GM18517 (cell line): ENCODE data around the gene TTLL11.

Source experiments
- ATAC-seq: cut with Tn5 transposase; IDR thresholded peaks from one replicate; pipeline ENCODE4 v1.9.1; 2021; ENCODE audit warnings: mild to moderate bottlenecking, moderate library complexity; ENCODE audit not compliant: unreplicated experiment

TTLL11 gene, protein sequence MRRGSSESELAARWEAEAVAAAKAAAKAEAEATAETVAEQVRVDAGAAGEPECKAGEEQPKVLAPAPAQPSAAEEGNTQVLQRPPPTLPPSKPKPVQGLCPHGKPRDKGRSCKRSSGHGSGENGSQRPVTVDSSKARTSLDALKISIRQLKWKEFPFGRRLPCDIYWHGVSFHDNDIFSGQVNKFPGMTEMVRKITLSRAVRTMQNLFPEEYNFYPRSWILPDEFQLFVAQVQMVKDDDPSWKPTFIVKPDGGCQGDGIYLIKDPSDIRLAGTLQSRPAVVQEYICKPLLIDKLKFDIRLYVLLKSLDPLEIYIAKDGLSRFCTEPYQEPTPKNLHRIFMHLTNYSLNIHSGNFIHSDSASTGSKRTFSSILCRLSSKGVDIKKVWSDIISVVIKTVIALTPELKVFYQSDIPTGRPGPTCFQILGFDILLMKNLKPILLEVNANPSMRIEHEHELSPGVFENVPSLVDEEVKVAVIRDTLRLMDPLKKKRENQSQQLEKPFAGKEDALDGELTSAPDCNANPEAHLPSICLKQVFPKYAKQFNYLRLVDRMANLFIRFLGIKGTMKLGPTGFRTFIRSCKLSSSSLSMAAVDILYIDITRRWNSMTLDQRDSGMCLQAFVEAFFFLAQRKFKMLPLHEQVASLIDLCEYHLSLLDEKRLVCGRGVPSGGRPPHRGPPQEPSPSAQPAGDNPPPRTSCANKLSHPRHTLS

DNA sequence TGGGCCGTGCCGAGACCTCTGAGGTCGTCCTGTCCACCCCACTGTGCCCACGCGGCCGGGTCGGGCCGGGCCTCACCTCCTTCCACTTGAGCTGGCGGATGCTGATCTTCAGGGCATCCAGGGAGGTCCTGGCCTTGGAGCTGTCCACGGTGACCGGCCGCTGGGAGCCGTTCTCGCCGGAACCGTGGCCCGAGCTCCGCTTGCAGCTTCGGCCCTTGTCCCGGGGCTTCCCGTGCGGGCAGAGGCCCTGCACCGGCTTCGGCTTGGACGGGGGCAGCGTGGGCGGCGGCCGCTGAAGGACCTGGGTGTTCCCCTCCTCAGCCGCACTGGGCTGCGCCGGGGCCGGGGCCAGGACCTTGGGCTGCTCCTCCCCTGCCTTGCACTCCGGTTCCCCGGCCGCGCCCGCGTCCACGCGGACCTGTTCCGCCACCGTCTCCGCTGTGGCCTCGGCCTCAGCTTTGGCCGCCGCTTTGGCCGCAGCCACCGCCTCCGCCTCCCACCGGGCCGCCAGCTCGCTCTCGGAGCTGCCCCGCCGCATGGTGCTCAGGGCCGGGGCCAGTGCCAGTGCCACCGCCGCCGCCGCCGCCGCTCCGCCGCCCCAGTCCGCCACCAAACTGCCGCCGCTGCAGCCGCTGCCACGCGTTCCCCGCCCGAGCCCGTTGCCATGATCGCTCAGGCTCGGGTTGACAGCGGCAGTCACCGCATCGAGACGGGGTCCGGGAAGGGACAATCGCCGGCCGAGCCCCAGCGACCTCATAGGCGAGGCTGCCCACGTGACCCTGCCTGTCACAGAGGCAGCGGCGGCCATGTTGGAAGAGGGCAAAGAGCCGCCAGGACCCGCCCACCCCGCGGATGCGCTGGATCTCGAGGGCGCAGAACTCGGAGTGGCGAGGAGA lies at the start of gene TTLL11:
Gene TTLL11 (minus strand): TSS at position 698 of the 896 bp plus-strand sequence. CDS start 160 bp downstream, at position 538.
- peak; percentile 83 for ATAC-seq

DNA sequence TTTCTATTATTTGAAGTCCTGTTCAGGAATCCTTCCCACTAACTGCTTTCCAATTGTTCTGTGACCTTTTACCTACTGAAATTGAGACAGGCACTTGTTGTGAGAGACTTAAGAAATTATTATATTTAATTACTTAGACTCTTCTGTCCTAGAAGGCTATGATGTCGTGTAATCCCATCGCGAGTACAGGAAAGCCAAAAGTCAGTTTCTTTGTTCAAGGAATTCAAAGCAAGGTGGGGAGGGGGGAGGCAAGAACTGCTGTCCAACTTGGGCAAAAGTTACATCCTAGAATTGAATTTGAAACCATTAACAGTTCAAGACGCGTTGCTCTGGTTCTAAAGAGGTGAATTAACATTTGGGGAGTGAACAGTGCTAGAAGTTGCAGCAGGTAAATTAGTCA lies 48.6 kb upstream of the TTLL11 start:
- ATAC-seq: no peak

DNA sequence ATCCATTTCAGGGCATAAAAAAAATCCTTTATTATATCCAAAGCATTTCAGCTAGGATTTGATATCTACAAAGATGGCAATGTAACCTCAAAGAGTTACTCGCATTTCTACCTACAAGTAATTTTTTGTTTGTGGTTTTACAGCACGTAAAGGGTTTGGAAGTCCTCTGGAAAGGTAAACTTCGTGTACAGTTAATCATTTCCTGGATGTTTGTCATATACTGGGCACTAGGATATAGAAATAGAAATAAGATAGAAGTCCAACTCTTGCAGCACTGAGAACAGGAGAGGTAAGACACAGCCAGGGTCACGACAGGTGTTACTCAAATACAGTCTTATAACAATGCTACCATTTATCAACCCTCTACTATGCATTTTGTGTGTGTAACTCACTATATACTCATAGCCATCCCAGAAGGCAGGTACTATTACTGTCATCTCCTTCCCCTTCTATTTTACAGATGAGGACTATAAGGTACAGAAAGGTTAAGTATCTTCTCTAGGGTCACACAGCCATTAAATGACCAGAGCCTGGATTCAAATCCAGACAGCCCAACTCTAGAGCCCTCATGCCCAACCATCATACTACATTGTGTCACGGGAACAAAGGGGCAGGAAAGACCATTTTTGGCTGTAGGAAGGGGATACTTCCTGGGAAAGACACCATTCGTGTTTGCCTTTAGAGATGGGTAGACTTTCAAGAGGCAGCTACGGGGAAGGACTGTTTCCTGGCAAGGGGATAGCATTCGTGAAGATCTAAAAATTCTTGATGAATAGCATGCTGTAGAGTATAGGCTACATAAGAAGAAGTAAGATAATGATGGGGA lies 47.5 kb upstream of the TTLL11 start:
- no peak for ATAC-seq

DNA sequence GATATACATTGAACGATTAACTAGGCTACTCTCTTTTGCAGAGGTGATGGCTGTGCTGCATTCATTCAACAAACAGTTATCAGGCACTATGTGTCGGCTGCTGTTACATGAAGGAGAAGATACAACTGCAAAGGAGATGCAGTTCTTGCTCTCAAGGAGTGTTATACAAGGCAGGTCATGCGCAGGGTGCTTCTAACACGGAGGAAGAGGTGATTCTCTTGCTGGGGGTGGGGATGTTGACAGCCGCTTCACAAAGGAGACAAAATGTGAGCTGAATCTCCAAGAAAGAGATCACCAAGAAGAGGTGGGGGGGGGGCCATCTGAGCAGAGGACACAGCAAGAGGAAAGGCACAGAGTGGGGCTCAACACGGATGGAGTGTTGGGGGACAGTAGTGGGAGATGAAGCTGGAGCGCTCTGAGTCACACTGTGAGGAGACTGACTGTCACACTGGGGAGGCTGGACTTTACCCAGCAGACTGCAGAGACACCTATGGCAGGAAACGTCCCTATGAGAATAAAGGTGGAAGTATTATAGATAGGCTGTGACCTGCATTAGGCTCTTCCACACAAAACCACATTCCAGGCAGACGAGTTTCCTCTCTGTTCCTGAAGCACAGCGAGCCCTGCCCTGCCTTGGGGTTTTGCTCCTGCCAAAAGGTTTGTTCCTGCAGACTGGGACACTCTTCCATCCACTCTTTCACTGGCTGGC lies 45.6 kb upstream of the TTLL11 start:
- ATAC-seq: no peak

DNA sequence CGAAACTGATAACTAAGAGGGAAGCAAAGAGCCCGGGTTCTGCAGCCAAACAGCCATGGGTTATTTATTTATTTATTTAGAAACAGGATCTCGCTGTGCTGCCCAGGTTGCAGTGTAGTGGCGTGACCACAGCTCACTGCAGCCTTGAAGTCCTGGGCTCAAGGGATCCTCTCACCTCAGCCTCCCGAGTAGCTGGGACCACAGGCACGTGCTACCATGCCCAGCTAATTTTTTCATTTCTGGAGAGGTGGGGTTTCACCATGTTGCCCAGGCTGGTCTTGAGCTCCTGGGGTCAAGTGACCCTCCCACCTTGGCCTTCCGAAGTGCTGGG lies 42.4 kb upstream of the TTLL11 start:
- ATAC-seq: no peak

DNA sequence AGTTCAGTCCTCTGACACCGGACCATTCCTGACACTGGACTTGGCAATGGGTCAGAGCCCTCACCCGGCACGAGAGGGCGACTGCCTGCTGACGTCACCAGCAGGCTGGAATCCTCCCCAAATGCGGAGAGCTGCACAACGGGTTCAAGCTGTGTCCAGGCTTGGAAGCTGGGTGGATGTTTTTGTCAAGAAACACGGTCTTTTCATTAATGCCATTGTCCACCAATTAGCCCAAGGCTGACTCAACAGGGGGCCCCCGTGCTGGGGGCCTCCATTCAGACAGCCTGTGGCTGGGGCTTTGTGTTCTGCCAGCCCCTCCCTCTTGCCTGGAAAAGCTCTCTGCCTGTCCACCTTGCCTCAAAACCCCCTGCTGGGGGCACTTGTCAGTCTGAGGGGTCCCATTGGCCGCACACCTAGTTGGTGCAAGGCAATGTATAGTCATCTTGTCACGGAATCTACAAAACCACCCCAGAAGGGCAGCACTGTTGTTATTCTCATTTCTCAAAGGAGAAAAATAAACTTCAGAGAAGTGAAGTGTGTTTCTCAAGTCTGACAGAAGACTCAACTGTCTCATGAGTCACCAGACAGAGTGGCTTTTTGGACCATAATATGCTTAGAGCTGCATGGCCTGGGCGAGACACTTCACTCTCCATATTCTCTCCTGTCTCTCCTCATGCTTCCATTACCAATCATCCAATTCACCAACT lies 41.9 kb upstream of the TTLL11 start:
- ATAC-seq: no peak

DNA sequence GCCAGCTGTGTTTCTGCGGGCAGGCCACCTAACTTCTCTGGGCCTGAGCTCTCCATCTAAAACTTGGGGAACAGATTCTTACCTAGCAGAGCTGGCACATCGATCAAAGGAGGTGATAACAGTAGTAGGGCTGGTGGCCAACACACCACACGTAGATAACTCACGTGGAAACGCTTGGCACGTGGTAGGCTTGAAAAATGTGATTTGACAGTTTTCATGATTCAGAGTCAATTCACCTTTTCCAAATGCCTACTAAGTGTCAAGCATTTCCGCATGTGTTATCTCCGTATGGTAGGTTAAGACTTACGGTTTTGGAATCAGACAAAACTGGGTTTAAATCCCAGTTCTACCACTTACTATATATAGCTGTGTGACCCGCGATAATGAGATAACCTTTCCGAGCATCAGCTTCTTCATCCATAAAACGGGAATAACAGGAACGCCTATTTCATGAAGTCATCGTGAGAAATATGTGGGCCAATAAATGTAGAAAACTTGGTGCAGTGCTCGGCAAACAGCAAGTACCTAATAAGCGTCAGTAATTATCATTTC lies 41.0 kb upstream of the TTLL11 start:
- no peak for ATAC-seq

DNA sequence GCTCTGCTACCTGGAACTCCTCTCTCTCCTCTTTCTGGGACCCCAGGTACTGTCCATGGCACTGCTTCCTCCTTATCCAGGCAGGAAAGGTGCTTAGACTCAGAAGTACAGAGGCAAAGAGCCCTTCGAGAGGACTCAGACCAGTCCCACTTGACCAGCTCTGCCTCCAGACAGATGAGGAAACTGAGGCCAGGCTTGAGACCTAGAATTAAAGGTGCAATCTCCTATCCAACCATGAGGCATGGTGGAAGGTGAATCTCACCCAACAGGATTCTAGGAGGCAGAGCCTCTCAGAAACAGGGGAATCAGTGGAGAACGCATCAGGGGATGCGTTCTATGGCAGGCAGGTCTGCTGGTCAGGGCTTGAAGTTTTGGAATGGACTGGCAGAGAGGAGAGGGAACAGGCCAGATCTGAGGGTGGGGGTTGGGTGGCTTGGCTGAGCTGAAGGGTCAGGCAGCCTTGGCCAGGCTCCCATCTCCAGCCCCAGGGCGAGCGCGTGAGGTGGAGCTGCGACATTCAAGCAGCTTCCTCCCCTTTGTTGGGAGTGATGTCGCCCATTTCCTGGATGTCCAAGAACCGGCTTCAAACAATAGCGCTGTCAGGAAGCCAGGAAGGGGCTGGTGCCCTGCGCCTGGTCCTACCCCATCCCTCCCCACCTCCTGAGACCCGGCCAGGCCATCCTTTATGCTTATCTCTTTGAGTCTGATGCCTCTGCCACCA lies 40.3 kb upstream of the TTLL11 start:
- ATAC-seq: no peak

DNA sequence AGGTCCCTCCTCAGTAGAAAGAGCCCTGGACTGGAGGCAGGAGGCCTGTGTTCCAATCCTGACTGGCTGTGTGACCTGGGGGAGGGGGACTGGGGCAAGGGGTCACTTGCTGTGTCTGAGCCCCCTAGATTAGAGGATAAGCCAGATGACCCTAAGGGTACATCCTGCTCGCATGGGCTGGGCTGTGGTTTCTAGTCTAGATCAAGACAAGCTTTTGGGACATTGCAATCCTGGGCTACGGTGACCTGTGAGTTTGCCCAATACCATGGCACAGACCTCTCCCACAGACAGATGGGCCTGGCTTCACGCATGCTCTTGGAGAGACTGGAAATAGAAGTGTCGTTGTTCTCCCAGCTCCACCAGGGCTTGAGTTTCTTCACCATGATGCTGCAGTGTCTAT lies 39.4 kb upstream of the TTLL11 start:
- no peak for ATAC-seq

DNA sequence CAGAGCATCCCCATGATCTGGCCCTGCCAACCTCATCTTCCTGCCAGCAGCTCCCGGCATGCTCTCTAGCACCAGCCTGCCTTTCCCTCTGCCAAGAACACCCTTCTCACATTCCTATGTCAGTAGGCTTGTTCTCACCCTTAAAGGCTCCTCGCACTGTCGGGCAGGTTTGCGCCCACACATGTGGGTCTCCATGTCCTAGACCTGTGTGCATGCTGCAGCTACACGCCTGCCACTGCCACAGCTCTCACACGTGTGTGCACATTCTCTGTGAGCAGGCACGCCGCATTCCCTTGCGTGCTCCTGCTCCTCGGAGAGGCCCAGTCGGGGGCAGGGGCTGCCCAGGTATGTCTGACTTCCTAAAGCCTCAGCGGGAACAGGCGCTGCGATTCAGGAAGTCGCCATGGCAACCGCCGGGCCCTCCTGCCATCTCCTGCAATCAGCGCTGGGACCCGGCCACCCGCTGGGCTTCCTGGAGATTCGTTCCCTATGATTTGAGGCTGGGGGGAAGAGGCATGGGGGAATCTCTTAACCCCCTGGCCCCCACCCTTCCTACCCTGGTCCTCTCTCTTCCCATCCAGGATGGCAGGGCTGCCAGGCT lies 38.4 kb upstream of the TTLL11 start:
- ATAC-seq: no peak

DNA sequence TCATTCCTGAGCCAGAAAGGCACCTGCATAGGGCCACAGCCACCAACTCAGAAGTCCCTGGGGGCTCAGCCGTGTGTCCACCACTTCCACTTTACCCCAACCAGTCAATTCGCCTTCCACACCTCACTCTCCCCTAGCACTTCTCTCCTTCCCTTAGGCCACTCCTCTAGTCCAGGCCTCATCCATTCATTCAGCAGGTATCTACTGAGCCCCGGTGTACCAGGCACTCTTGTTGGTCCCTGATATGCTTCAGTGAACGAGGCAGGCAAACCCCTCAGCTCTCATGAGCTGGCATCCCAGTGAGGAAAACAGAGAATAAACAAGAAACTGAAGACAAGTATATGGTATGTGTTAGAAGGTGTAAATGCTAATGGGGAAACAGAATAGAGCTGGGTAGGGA lies 37.7 kb upstream of the TTLL11 start:
- ATAC-seq: no peak

DNA sequence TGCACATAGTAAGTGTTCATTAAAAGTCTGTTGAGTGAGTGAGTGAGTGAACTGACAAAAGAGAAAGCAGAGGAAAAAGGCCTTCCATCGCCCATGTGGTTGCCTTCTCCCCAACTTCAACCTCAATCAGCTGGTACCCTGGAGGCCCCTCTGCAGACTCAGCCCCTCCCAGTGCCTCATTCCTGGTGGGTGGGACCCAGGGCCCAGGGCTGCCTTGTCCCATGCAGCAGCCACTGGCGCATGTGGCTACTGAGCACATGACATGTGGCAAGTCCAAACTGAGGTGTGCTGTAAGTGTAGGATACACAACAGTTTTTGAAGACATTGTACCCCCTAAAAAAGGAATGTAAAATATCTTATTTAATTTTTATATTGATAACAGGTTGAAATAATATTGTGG lies 36.9 kb upstream of the TTLL11 start:
- no peak for ATAC-seq

DNA sequence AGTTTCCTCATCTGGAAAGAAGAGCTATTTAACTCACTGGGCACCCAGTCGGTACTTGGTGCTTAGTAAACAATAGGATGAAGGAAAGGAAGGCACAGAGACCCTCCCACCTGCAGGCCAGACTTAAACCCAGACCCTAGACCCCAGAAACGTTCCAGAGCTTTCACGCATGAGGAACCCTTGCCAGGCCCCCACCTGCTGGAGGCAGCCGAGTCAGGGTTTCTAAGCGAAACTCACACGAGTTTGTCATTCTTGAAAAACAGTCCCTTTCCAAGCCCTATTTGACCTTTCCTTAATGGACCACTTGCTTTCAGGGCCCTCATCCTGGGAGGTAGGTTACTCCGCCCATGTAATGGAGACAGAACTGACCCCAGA lies 35.8 kb upstream of the TTLL11 start:
- no peak for ATAC-seq

DNA sequence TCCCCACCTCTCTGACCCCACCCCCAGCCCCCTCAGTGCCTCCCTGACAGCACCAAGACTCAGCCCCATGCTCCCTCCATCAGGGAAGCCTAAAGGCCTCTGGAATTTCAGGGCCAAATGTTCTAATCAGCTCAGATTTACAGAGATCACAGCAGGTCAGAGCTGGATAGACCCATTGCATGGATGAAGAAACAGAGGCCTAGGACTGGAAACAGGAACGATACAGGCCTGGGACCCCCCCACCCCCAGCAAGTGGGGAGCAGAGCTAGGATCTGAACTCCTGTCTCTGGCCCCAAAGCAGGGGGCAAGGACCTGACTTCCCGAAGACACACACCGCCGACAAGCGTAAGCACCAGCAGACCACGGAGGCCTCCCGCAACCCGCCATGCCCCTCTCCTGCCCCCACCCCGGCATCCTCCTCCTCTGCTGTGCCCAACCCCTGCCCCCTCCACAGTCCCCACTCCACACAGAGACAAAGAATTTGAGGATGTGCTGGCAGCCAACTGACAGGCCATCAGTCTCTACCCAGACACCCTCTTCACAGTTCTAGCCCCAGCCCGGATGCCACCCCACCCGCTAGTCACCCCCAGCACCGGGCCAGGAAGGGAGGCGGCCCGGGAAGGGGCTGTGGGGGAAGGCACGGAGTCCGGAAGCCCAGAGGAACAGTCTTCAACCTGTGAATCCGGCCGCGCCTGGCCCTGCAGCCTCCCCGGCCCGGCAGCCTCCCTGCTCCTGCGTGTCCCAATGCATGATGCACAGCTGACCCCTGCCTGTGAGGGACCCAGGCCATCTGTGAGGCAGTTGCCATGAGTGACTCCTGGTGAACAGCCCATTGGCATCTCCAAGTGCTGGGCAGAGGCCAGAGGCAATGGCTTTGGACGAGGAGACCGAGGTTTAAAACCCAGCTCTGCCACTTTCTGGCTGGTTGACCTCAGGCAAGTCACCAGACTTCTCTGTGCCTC lies 35.2 kb upstream of the TTLL11 start:
- ATAC-seq: no peak

DNA sequence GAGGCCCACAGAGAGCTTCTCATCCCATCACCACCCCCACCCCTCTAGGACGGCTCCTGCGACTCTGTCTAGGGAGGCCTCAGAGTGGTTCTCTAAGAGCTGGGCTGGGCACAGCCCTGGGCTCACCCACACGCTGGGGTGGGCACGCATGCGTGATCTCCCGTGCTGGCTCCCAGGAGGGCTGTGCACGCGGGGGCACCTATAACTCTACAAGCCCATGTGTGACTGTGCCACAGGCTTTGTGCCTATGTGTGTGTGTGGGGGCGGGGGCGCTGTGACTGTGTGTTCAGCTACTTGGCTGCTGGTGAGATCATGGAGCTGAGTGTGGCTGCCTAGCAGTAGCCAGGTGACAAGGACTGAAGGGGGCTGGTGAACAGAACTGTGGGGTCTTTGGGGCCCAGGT lies 34.3 kb upstream of the TTLL11 start:
- ATAC-seq: no peak

DNA sequence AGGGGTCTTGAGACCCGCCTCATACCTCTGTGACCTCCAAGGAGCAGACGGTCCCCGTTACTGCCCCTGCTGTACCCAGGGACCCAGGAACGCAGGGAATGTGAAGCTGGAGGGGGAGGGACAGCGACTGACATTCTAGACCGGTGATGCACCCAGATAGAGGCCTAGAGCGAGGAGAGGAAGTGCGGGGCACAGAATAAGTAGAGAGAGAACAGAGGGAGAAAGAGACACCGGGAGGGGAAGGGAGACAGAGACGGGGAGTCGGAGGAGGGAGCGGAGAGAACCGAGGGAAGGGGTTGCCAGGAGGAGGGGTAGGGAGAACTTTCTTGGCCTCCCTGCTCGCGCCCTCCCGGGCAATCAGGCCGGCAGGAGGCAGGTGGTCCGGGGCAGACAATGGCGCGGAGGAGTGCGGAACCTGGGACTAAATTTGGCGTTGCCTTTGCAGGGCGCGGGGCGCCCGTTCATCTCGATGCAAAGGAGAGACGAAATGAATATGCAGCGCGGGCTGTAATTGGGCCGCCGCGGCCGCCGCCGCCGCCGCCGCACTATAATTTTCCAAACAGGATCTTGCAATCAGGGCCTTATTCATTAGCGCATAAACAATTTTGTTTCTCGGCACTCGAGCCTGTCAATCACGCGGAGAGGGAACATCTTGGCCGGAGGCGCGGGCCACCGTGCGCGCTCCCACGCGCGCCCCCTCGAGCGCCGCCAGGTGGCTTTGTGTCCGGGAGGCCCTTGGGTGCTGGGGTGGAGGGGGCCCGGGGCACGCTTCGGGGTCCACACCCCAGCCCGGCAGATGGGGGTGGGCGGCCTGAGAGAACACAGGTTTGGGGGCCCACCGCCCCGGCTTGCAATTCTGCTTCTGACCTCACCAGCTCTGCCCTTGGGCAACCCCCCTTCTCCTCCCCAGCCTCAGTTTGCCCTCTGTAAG lies 33.5 kb upstream of the TTLL11 start:
- no peak for ATAC-seq
